HG03558 (cell line): ENCODE data around the gene PLVAP.
A peak's percentile ranks its signal among the peaks of the same experiment; 100 is the strongest.

Experiments used
- ATAC-seq: cut with Tn5 transposase; IDR thresholded peaks from one replicate; pipeline ENCODE4 v1.9.1; 2021; ENCODE audit warnings: moderate number of reproducible peaks; ENCODE audit not compliant: unreplicated experiment; ENCODE audit errors: extremely low read depth

Gene PLVAP

GRCh38 chr19:17305517-17306284 lies 71.4 kb downstream of the PLVAP start, which contains the start of gene MRPL34:
Gene MRPL34 (plus strand): TSS chr19:17305872. CDS start chr19:17305893, 21 bp downstream.
- peak; percentile 50 for ATAC-seq

- ATAC-seq, result no peak
Observed at GRCh38 chr19:17305216-17305516, 72.0 kb downstream of the PLVAP start.

- no peak for ATAC-seq
Observed at GRCh38 chr19:17304386-17305215, 72.5 kb downstream of the PLVAP start.

GRCh38 chr19:17303940-17304267 lies 73.2 kb downstream of the PLVAP start:
- no peak for ATAC-seq

- no peak for ATAC-seq
Observed at GRCh38 chr19:17303167-17303939, 73.8 kb downstream of the PLVAP start, which contains the start of gene ABHD8. Gene ABHD8 (minus strand): TSS chr19:17303425. CDS start chr19:17301616, 1,809 bp downstream.

- ATAC-seq, result no peak
Observed at GRCh38 chr19:17302391-17303166, 74.6 kb downstream of the PLVAP start.
